KMS-11 (cell line): Measurements from ENCODE around the gene AACS.

Experiments used
- H2AFZ ChIP-seq: fragments of 200-600 bp; sonication (generic); 2 replicates; pipeline ENCODE4 v1.6.1; 2016; ENCODE audit warnings: antibody characterized with exemption, mixed run types, low read depth
- H3K27ac ChIP-seq: fragments of 200-600 bp; sonication (generic); 2 replicates; pipeline ENCODE4 v1.6.1; 2016; ENCODE audit warnings: mild to moderate bottlenecking, mixed run types
- H3K27me3 ChIP-seq: fragments of 200-600 bp; sonication (generic); 2 replicates; pipeline ENCODE4 v1.6.1; 2017; ENCODE audit warnings: mild to moderate bottlenecking, low read depth, mixed run types, moderate library complexity; ENCODE audit not compliant: insufficient read depth
- H3K36me3 ChIP-seq: fragments of 200-600 bp; sonication (generic); 2 replicates; pipeline ENCODE4 v1.6.1; 2017; ENCODE audit warnings: mild to moderate bottlenecking, mixed run types; ENCODE audit not compliant: insufficient read depth
- H3K4me1 ChIP-seq: fragments of 200-600 bp; sonication (generic); 2 replicates; pipeline ENCODE4 v1.6.1; 2016; ENCODE audit warnings: mild to moderate bottlenecking, low read depth, mixed run types; ENCODE audit not compliant: poor library complexity, severe bottlenecking
- H3K4me2 ChIP-seq: fragments of 200-600 bp; sonication (generic); 2 replicates; pipeline ENCODE4 v1.7.0; 2016; ENCODE audit warnings: mild to moderate bottlenecking, mixed run types
- H3K4me3 ChIP-seq: fragments of 200-600 bp; sonication (generic); IDR thresholded peaks from 2 replicates; pipeline ENCODE4 v1.6.1; 2017; ENCODE audit warnings: low read depth, low read length, mixed read lengths; ENCODE audit not compliant: insufficient read depth
- H3K79me2 ChIP-seq: fragments of 200-600 bp; sonication (generic); 2 replicates; pipeline ENCODE4 v1.6.1; 2016; ENCODE audit warnings: low read depth, mixed run types; ENCODE audit not compliant: insufficient read depth
- H3K9ac ChIP-seq: fragments of 200-600 bp; sonication (generic); 2 replicates; pipeline ENCODE4 v1.6.1; 2016; ENCODE audit warnings: mild to moderate bottlenecking, mixed run types
- H4K20me1 ChIP-seq: fragments of 200-600 bp; sonication (generic); 2 replicates; pipeline ENCODE4 v1.6.1; 2016; ENCODE audit warnings: mild to moderate bottlenecking, mixed run types; ENCODE audit not compliant: insufficient read depth
- TF ChIP-seq, protein P1 (sequence below): fragments of 200-600 bp; sonication (generic); conservative IDR thresholded peaks from 2 replicates; pipeline ENCODE4 v1.6.1; 2017; ENCODE audit warnings: low read depth, mild to moderate bottlenecking, antibody characterized with exemption, low read length, moderate library complexity, mixed read lengths

AACS gene

DNA sequence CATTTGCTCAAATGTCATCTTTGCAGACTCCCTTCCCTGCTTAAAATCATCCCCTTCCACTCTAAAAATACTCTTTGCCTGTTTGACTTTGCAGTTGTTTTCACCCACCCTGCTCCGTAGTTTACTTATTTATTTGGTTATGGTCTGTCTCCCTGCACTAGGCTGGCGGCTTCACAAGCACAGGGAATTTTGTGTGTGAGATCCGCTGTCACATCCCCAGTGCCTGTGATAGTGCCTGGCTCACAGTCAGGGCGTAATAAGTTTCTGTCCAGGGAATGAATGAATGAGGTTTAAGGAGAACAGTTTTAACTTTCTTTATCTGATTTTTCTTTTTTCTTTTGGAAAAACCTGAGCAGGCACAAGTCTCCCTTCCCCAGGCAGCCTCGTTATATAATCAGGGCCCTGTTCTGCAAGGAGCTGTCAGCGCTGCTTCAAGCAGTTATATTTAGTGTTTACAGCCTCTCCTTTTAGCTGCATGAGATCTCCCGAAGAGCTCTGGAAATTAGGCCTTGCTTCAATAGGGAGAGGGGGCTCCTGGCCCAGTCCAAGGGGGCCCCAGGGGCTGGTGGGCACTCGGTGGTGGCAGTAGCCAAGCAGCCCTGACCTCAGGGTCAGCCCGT lies 107.1 kb downstream of the AACS start:
- TF ChIP-seq, protein P1, sequence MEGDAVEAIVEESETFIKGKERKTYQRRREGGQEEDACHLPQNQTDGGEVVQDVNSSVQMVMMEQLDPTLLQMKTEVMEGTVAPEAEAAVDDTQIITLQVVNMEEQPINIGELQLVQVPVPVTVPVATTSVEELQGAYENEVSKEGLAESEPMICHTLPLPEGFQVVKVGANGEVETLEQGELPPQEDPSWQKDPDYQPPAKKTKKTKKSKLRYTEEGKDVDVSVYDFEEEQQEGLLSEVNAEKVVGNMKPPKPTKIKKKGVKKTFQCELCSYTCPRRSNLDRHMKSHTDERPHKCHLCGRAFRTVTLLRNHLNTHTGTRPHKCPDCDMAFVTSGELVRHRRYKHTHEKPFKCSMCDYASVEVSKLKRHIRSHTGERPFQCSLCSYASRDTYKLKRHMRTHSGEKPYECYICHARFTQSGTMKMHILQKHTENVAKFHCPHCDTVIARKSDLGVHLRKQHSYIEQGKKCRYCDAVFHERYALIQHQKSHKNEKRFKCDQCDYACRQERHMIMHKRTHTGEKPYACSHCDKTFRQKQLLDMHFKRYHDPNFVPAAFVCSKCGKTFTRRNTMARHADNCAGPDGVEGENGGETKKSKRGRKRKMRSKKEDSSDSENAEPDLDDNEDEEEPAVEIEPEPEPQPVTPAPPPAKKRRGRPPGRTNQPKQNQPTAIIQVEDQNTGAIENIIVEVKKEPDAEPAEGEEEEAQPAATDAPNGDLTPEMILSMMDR = no peak
- Histone ChIP-seq H3K4me1 (no peaks in the 10 kb centered on the region), H3K27ac (no peak overlapping the region), H3K27me3 (no peaks in the 10 kb centered on the region), H3K36me3 (no peaks in the 10 kb centered on the region), H4K20me1 (no peaks in the 10 kb centered on the region), H3K9ac (no peak overlapping the region), H2AFZ (no peak overlapping the region), H3K4me2 (no peak overlapping the region), H3K79me2 (no peaks in the 10 kb centered on the region), H3K4me3 (no peak overlapping the region)

DNA sequence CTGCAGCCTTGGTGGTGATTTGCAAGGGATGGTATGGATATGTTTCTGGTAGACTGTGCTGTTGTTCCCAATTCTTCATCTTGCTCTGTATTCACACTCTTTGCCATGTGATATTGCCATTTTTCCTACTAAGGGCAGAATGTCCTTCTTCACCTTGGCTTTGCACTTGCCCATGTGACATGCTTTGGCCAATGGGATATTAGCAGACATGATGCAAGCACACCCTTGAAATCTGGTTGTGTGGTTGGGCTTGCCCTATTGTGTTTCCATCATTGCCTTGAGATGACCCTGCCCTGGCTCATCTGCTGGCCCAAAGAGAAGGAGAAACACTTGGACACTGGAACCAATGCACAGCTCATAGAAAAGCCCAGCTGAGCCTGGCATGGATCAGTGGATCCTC lies 110.3 kb downstream of the AACS start:
- H3K4me3 ChIP-seq = no peak overlapping the region
- no peaks in the 10 kb centered on the region for H4K20me1 ChIP-seq
- H3K27me3 ChIP-seq = no peaks in the 10 kb centered on the region
- H3K9ac ChIP-seq = no peak overlapping the region
- no peak overlapping the region for H2AFZ ChIP-seq
- H3K27ac ChIP-seq = no peak overlapping the region
- H3K4me2 ChIP-seq = no peak overlapping the region
- no peaks in the 10 kb centered on the region for H3K4me1 ChIP-seq
- TF ChIP-seq, protein P1 = no peak
- no peaks in the 10 kb centered on the region for H3K36me3 ChIP-seq
- no peaks in the 10 kb centered on the region for H3K79me2 ChIP-seq

DNA sequence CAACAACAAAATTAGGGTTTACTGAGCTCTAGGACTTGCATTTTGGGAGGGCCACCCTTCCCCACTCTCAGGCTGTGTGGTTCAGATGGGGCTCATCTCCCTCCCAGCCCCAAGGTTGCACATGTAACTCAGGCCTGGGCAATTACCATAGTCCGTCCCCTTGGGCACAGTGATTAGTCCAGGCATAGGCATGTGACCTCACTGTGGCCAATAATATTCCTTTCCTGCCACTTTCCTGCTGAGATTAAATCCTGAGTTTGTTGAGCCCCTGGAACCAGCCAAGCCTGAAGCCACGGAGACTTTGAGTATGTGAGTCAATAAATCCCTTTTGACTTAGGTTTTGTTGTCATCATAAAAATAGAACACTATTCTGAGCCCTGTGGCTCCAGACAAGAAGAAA lies 113.0 kb downstream of the AACS start:
- H3K27me3 ChIP-seq = no peaks in the 10 kb centered on the region
- no peak overlapping the region for H3K27ac ChIP-seq
- H3K4me1 ChIP-seq = no peaks in the 10 kb centered on the region
- H3K9ac ChIP-seq = no peak overlapping the region
- TF ChIP-seq, protein P1 = no peak
- H3K79me2 ChIP-seq = no peaks in the 10 kb centered on the region
- no peak overlapping the region for H3K4me3 ChIP-seq
- no peak overlapping the region for H3K4me2 ChIP-seq
- no peak overlapping the region for H2AFZ ChIP-seq
- H4K20me1 ChIP-seq = no peaks in the 10 kb centered on the region
- no peaks in the 10 kb centered on the region for H3K36me3 ChIP-seq

DNA sequence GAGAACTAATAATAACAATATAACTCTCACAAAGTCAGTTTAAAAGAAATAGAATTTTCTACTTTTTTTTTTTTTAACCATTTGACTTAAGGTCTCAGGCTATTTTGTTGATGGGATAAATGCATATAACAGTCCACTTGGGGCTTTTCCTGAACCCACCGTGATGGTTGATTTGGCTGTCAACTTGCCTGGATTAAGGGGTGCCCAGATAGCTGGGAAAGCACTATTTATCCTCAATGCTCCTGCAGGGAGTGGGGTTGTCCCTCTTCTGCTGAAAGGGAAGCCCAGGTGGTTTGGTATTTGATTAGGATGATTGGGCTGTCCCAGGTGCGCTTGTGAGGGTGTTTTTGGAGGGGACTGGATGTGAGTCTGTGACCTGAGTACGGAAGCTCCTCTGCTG lies 114.9 kb downstream of the AACS start:
- Histone ChIP-seq H2AFZ (no peak overlapping the region), H3K27me3 (no peaks in the 10 kb centered on the region), H3K9ac (no peak overlapping the region), H3K79me2 (no peaks in the 10 kb centered on the region), H3K4me2 (no peak overlapping the region), H3K27ac (no peak overlapping the region), H3K4me3 (no peak overlapping the region), H3K4me1 (no peaks in the 10 kb centered on the region), H4K20me1 (no peaks in the 10 kb centered on the region), H3K36me3 (no peaks in the 10 kb centered on the region)
- TF ChIP-seq, protein P1 = no peak
